Gastrocnemius medialis (tissue), 4 donors: ENCODE data around the gene NELFA. TPM values are rescaled to one million over a fixed set of nuclear protein-coding genes. Genes with fewer than 3 reads are reported as not detected.

Source experiments
- ATAC-seq, 2 donors: fragments of 150-250 bp; one replicate each; pipeline ENCODE4 v1.9.1; 2016
- DNase-seq, 2 donors: peaks; one replicate each; pipeline ENCODE4 v3.0.0-alpha.2; 2019
- H3K27ac ChIP-seq, 4 donors: fragments of 200-600 bp; sonication (generic); 1 replicate in 1 of 4; 2 replicates in 3 of 4; pipeline ENCODE4 v1.5.1; 2016 to 2018; ENCODE audit warnings: mild to moderate bottlenecking in 2 of 4, moderate library complexity in 1 of 4
- H3K27me3 ChIP-seq, 3 donors: fragments of 200-600 bp; sonication (generic) in 2 of 3; 1 replicate in 1 of 3; 2 replicates in 2 of 3; pipeline versions ENCODE4 v1.5.1 to v1.6.0; 2016 to 2019; ENCODE audit warnings: mild to moderate bottlenecking in 1 of 3, moderate library complexity in 1 of 3
- H3K36me3 ChIP-seq, 2 donors: fragments of 200-600 bp; sonication (generic) in 1 of 2; one replicate each; pipeline ENCODE4 v1.5.1; 2017 to 2018
- H3K4me1 ChIP-seq, 2 donors: fragments of 200-600 bp; sonication (generic) in 1 of 2; one replicate each; pipeline ENCODE4 v1.5.1; 2016 to 2017; ENCODE audit warnings: mild to moderate bottlenecking in 2 of 2
- H3K4me3 ChIP-seq, 4 donors: fragments of 200-600 bp; sonication (generic) in 3 of 4; 1 replicate in 1 of 4; 2 replicates in 3 of 4; pipeline ENCODE4 v1.5.1; 2016 to 2019; ENCODE audit warnings: mild to moderate bottlenecking in 2 of 4
- H3K9me3 ChIP-seq, 3 donors: fragments of 200-600 bp; sonication (generic) in 2 of 3; 1 replicate in 1 of 3; 2 replicates in 2 of 3; pipeline ENCODE4 v1.5.1; 2016 to 2019
- CTCF ChIP-seq, 5 experiments: fragments of 450-650 bp in 3 of 5; fragments of 200-600 bp in 2 of 5; sonication (generic) in 2 of 5; IDR thresholded peaks in 4 of 5; conservative IDR thresholded peaks in 1 of 5; 1 replicate in 4 of 5; 2 replicates in 1 of 5; pipeline ENCODE4 v1.5.1; 2016 to 2019; ENCODE audit warnings: antibody characterized with exemption in 5 of 5, mild to moderate bottlenecking in 3 of 5, moderate library complexity in 3 of 5
- POLR2A ChIP-seq, 2 donors: fragments of 450-650 bp; IDR thresholded peaks; one replicate each; pipeline ENCODE4 v1.6.1; 2017; ENCODE audit warnings: antibody characterized with exemption in 2 of 2, mild to moderate bottlenecking in 2 of 2, moderate library complexity in 2 of 2
- in situ Hi-C, 4 donors: fragments of 200-750 bp; cut with MboI; loops; one replicate each; pipeline versions ENCODE4 v1.15.0 to v1.8.0; 2017; ENCODE audit warnings: low sequenced_read_pairs in 4 of 4
- intact Hi-C: fragments of 100-400 bp; cut with DNase I; formaldehyde crosslinking; loops from one replicate; pipeline ENCODE4 v1.15.1; 2023; ENCODE audit warnings: low total_unique reads
- total RNA-seq, 4 donors: library from RNA; depleted of rRNA; stranded (reverse); fragments of >200 nt; gene quantifications; one replicate each; pipeline versions ENCODE4 v1.1.0 to v1.2.3, GENCODE V29; 2016

Gene NELFA
- total RNA-seq, 4 donors from 2014 or later, result 8.1 to 21.1 (median 15.9) TPM

- intact Hi-C loops (no loop called here), in situ Hi-C loops (no loop called here)
- H3K36me3 ChIP-seq, result peaks cover 0 to 78% of the 10 kb centered on the region in 2 donors
- DNase-seq (no peak), ATAC-seq (no peak)
- H3K27ac ChIP-seq, result no peak overlapping the region
- H3K4me1 ChIP-seq, result no peaks in the 10 kb centered on the region
- TF ChIP-seq CTCF (IDR thresholded peaks at IDR 0.05 in 4 of 5, conservative IDR thresholded peaks at IDR 0.05 in 1 of 5), result no peak
- TF ChIP-seq POLR2A (IDR thresholded peaks at IDR 0.05), result no peak
- H3K27me3 ChIP-seq, result no peaks in the 10 kb centered on the region
- H3K4me3 ChIP-seq, result no peak overlapping the region
- H3K9me3 ChIP-seq, result no peaks in the 10 kb centered on the region
Measured at GRCh38 chr4:1987296-1987695, 21.5 kb downstream of the NELFA start.

- Histone ChIP-seq H3K4me1 (no peaks in the 10 kb centered on the region), H3K27ac (no peak overlapping the region), H3K9me3 (no peaks in the 10 kb centered on the region), H3K36me3 (peaks cover 0 to 82% of the 10 kb centered on the region in 2 donors), H3K27me3 (no peaks in the 10 kb centered on the region), H3K4me3 (no peak overlapping the region)
- ATAC-seq (no peak), DNase-seq (no peak)
- intact Hi-C loops, result no loop called here
- in situ Hi-C loops, result no loop called here
- no peak for TF ChIP-seq POLR2A (IDR thresholded peaks at IDR 0.05)
- no peak for TF ChIP-seq CTCF (IDR thresholded peaks at IDR 0.05 in 4 of 5, conservative IDR thresholded peaks at IDR 0.05 in 1 of 5)
Measured at GRCh38 chr4:1986578-1987210, 22.1 kb downstream of the NELFA start.

- ATAC-seq, result no peak
- intact Hi-C loops, result no loop called here
- H3K36me3 ChIP-seq, result peaks cover 0 to 89% of the 10 kb centered on the region in 2 donors
Measured at GRCh38 chr4:1985780-1986577, 22.8 kb downstream of the NELFA start.

GRCh38 chr4:1985294-1985693 lies 23.5 kb downstream of the NELFA start:
- Histone ChIP-seq H3K9me3 (no peaks in the 10 kb centered on the region), H3K36me3 (peaks cover 0 to 96% of the 10 kb centered on the region in 2 donors), H3K27ac (no peak overlapping the region), H3K27me3 (no peaks in the 10 kb centered on the region), H3K4me3 (no peak overlapping the region), H3K4me1 (no peaks in the 10 kb centered on the region)
- in situ Hi-C loops (no loop called here), intact Hi-C loops (no loop called here)
- ATAC-seq (no peak), DNase-seq (no peak)
- TF ChIP-seq POLR2A (IDR thresholded peaks at IDR 0.05), result no peak
- no peak for TF ChIP-seq CTCF (IDR thresholded peaks at IDR 0.05 in 4 of 5, conservative IDR thresholded peaks at IDR 0.05 in 1 of 5)

More at GRCh38 chr4:1985780-1986577, 22.8 kb downstream of the NELFA start:
- no peak overlapping the region for H3K27ac ChIP-seq
- no peaks in the 10 kb centered on the region for H3K9me3 ChIP-seq
- no peaks in the 10 kb centered on the region for H3K4me1 ChIP-seq
- H3K27me3 ChIP-seq, result no peaks in the 10 kb centered on the region
- TF ChIP-seq POLR2A (IDR thresholded peaks at IDR 0.05) (no peak), CTCF (IDR thresholded peaks at IDR 0.05 in 4 of 5, conservative IDR thresholded peaks at IDR 0.05 in 1 of 5) (no peak)
- no peak overlapping the region for H3K4me3 ChIP-seq
- in situ Hi-C loops, result no loop called here
- no peak for DNase-seq
